Thyroid gland (tissue), 4 donors: ENCODE results near the gene TNFSF13.

Experiments
- POLR2A ChIP-seq, 2 donors: fragments of 450-650 bp; IDR thresholded peaks; one replicate each; pipeline ENCODE4 v1.6.1; 2017; ENCODE audit warnings: antibody characterized with exemption in 2 of 2, mild to moderate bottlenecking in 2 of 2, moderate library complexity in 1 of 2
- TF ChIP-seq, protein P1 (sequence below), 6 experiments: fragments of 200-600 bp in 3 of 6; fragments of 450-650 bp in 3 of 6; sonication (generic) in 3 of 6; IDR thresholded peaks; one replicate each; pipeline ENCODE4 v1.5.1; 2016 to 2019; ENCODE audit warnings: antibody characterized with exemption in 6 of 6, mild to moderate bottlenecking in 2 of 6, inconsistent platforms in 1 of 6, moderate library complexity in 1 of 6

GRCh38 chr17:7549401-7550055, 9.0 kb upstream of the TNFSF13 start:
- TF ChIP-seq, protein P1, sequence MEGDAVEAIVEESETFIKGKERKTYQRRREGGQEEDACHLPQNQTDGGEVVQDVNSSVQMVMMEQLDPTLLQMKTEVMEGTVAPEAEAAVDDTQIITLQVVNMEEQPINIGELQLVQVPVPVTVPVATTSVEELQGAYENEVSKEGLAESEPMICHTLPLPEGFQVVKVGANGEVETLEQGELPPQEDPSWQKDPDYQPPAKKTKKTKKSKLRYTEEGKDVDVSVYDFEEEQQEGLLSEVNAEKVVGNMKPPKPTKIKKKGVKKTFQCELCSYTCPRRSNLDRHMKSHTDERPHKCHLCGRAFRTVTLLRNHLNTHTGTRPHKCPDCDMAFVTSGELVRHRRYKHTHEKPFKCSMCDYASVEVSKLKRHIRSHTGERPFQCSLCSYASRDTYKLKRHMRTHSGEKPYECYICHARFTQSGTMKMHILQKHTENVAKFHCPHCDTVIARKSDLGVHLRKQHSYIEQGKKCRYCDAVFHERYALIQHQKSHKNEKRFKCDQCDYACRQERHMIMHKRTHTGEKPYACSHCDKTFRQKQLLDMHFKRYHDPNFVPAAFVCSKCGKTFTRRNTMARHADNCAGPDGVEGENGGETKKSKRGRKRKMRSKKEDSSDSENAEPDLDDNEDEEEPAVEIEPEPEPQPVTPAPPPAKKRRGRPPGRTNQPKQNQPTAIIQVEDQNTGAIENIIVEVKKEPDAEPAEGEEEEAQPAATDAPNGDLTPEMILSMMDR (IDR thresholded peaks at IDR 0.05) = no peak
- no peak for TF ChIP-seq POLR2A (IDR thresholded peaks at IDR 0.05)
